HG03520 (cell line): ENCODE data around the gene ACY1.

Experiments used
- ATAC-seq: cut with Tn5 transposase; IDR thresholded peaks from one replicate; pipeline ENCODE4 v1.9.1; 2021; ENCODE audit warnings: mild to moderate bottlenecking, moderate library complexity; ENCODE audit not compliant: unreplicated experiment

The ACY1 gene

DNA sequence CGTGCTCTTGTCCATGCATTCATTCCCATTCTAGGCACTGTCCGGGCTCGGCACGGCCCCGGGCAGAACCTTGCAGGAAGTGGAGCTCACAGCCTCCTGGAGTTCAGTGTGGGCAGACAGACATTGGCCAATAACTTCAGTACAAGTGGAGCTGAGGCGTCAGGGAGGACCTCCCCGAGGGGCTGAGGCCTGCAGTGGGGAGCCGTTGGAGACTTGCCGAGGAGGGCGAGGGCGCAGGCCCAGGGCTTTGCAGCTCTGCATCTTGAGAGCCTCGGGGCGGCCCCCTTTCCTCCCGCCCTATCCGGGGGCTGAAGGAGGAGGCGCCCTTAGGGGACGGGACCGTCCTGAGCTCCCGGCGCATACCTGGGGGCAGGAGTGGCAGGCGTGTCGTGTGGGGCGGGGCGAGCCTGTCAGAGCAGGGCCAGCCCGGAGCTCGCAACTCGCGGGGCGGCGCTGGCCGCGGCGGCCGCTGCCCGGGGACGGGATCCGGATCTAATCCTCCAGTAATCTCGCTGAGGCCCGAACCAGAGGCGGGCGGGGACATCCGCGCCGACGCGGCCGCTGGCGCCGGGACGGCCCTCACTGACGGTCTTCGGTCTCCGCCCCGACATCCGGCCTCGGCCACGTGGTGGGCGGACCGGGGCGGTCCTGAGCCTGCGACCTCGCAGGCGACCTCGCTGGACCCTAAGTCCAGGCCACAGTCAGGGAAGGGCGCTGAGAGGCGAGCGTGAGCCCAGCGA lies at the start of gene ACY1:
Gene ACY1, plus strand, starts transcription at position 698 of the 740 bp plus-strand sequence. CDS start 530 bp downstream, outside the sequence.
- ATAC-seq = peak; percentile 65

DNA sequence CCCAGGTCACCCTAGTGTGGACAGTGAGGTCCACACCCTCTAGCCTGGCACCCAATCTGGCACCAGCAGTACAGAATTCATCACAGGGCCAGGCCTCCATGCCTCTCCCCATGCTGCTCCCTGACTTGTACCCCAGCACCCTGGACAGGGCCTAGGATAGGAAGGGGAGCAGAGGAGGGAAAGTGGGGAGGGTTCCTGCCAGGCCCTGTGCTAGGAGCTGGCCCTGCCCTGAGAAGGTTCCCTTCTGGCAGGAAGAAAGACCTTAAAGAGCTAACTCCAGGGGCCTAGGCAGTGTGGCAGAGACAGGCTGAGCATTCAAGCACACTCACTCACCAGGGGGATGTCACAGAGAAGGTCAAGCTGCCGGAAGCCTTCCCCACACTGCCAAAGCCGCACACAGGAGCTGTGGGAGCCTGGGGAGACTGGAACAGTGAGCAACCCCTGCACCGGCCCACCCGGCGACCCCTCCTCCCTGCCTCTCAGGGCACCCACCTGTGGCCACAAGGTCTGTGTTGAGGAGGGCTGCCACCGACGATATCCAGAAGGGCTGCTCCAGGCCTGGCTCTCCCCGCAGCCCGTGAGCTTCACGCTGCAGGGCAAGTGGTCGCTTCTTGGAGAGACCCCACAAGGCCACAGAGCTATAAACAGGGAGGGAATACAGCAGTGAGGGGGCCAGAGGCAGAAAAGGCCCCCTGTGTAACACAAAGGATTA lies 49.0 kb upstream of the ACY1 start:
- no peak for ATAC-seq

DNA sequence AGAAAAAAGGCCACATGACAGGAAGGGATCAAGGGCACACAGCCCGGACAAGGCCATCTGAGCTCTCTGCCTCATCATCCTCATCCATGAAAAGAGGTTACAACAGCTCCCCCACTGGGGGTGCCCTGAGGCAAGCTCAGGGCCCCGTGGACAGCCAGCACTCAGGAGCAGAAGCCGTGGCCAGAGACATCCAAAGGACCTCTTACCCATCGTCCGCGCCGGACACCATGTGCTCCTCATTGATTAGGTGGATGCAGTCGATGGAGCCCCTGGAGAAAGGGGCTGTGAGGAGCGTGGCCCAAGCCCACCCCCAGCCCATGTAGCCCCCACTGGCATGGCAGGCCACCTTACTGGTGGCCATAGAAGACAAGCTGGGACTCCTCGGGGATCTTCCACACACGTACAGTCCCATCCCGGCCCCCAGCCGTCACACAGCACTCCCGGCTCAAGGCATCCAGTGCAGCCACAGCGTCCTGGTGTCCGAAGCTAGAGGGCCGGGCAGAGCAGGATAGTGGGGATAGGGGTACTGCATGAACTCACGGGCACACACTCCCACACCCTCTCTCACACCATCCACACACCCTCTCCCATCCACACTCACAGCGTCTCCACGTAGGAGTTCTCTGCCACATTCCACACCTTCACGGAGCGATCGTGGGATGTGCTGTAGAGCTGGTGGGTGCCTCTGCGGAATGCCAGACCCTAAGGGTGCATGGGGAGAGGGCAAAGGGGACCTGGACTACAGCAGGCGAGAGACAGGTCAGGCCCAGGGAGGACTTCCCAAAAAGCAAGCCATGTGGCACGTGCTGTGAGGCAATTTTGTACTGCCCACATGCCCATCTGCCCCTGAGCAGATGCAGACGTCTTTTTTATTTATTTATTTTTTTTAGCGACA lies 48.1 kb upstream of the ACY1 start:
- no peak for ATAC-seq

DNA sequence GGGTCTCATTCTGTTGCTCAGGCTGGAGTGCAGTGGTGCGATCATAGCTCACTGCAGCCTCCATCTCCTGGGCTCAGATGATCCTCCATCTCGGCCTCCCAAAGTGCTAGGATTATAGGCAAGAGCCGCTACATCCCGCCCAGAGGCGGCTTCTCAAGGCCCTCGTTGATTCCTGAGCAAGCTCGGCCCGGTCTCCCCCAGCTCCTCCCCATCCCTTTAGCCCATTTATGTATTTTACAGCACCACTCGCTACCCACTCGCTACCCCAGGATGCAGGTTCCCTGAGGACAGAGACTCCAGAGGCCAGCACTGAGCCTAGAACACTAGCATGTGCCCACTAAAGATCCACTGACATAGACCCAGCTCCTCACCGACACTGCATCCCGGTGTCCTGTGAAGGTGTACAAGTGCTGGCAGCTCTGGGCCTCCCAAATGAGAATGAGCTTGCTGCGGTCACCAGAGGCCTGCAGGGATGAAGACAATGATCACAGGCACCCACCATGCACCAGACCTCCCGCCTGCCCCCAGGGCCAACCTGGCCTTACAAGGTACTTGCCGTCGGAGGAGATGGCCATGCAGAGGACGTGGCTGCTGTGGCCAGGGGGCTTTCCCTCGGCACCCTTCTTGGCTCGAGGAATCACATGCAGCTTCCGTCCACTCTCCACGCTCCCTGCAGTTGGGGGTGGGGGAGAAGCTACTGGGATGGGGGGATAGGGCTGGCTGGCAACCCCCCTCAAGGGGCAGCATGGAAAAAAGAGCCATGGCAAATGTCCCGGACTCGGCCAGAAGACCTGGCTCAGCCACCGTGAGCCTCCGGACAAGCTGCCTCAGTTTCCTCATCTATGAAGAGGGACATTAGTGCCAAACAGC lies 47.2 kb upstream of the ACY1 start:
- ATAC-seq = no peak

DNA sequence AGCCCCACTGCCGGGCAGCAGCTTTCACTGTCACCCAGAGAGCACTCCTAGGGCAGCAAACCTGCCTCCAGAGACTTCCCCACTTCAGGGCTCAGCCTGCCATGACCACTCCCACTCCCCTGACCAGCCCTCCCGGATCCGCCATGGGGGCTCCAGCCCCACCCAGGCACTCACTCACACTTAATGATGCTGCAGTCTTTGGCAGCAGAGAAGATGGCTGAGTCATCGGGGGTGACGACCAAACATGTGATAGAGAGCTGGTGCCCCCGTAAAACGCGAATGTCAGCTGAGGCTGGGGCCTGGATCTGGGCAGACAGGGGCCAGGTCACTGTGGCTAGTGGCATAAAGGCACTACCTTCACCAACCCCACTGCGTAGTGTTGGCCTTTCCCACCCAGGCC lies 46.3 kb upstream of the ACY1 start:
- no peak for ATAC-seq

DNA sequence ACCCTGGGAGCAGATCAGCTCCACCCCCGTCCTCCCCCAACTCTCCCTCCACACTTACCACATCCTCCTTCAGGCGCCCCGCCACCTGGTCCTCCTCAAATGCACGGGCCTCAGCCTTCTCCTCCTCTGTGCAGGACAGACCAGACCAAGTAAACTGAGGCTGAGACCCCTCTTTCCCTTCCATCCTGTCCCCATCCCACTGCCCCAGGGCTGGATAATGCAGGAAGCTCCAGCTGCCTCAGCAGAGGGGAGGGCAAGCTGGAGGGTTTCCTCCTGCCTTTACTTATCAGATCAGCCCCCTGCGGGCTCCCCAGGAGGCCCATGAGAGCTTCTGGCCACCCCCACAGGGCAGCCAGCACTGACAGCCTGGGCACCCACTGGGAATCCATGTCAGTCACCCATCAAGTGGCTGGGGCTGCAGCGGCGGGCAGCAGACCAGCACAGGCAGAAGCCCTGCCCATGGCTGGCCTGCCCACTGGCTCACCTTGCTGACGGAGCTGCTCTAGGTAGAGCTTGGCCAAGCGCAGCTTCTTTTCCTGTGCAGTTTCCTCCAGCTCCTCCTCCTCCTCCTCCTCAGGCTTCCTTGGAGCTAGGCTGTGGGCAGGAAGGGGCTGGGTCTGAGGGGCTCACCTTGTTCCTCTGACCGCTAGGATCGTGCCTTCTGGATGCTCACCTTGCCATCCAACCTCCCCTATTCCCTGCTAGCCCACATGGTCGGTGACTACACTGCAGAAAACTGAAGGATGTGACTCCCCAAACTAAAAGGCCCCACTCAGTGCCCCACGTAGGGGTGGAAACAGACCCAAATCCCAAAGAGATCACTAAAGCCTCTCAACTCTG lies 45.5 kb upstream of the ACY1 start:
- no peak for ATAC-seq

DNA sequence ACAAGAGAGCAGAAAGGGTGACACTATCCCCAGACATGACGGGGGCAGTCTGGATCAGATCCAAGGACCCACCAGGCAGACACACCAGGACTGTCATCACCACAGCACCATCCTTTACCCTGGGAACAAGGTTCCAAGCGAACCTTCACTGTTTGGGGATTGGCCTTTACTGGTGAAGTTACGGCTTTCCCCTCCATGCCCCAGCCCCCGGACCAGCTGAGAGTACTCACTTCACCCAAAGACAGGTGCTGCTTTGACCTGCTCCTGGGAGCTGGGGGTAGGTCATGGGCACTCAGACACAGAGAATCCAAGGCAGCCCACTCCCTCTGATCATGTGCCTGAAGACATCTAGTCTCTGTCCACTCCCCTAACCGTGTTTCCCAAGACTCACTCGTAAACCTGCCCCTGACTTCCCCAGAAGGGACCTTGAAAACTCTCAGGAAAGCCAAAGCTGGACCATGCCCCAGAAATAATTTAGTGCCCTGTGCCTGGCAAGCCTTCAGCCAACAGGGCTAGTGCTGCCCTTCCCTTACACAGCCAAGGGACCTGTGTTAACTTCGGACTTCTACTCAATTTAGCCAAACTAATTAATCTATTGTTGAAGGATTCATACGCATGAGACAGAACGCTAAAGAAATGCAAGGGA lies 44.4 kb upstream of the ACY1 start:
- no peak for ATAC-seq

DNA sequence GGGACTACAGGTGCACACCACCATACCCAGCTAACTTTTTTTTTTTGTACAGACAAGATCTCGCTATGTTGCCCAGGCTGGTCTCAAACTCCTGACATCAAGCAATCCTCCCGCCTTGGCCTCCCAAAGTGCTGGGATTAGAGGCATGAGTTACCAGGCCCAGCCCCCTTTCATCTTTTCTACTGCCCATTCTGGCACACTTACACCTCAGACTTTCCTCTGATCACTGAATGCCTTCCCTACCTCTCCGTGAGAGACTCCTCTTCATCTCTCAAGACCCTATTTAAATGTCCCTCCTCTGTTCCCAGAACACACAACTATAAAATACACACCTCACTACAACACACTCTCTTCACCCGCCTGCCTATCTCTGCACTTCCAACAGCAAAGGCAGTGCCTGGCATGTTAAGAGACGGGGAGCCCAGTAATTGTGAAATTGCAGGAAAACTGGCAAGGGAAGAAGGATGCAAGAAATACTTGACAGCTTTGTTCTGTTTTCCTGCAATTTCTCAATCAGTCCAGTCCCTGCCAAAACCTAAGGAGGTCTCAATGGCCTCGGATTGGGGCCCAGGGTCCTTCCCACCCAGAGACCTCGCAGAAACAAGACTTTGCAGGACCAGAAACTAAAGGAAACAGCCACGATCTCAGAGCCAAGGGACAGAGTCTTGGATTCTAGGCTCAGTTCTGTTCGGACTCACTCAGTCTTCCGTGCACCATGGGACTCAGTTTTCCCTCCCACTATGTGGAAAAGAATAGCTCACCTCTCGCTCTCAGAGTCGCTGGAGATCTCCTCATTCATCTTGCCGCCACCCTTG lies 42.5 kb upstream of the ACY1 start:
- ATAC-seq = no peak

DNA sequence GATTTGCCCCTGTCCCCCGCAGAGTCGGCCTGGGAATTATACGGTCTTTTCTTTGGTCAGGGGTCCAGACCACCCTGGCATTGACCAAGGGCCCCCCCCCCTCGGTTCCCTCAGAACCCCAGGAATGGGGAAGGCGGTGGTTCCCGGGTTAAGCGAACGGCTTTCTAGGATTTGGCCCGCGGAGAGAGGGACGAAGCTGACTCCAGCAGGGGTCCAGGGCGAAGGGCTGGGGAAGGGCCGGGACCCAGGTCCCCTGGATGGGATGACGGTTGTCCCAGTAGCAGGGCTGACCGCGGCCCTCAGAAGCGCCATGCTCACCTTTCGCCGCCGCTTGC lies 41.9 kb upstream of the ACY1 start:
- no peak for ATAC-seq

DNA sequence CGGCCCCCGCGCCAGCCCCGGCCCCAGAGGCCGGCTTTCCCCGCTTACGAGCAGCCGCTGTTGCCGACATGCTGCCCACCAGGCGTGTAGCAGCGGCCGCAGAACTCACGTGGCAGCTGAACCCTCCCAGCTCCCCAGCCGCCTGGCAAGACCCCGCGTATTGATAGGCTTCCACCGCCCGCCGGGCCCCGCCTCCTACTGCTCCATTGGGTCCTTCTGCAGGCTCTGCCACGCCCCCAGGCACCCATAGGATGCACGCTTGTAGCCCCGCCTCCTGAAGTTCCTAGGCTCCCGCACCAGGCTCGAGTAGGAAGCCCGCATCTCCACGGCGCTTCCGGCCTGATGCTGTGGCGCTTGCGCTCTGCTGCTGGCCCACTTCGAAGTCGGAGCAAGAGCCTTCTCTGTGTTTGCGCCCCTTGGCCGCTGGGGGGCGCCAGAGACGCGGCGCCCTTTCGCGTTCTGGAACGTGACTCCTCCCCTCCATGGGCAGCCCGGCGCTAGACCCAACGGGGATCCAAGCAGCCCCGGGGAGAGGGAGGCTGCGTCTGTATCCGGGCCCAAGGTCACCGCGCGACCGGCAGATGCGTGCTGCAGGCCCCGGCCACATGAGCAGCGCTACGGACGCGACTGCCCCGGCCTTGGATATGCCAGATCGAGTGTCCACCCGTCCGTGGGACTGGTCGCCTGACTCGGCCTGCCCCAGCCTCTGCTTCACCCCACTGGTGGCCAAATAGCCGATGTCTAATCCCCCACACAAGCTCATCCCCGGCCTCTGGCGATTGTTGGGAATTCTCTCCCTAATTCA lies 41.3 kb upstream of the ACY1 start, which contains the start of the genes PARP3 and RRP9:
Gene PARP3, plus strand, starts transcription at position 566 of the 805 bp plus-strand sequence. CDS start 993 bp downstream, outside the sequence.
Gene RRP9, minus strand, starts transcription at position 107 of the 805 bp plus-strand sequence. Its CDS starts 37 bp downstream, at position 70.
- peak; percentile 83 for ATAC-seq

DNA sequence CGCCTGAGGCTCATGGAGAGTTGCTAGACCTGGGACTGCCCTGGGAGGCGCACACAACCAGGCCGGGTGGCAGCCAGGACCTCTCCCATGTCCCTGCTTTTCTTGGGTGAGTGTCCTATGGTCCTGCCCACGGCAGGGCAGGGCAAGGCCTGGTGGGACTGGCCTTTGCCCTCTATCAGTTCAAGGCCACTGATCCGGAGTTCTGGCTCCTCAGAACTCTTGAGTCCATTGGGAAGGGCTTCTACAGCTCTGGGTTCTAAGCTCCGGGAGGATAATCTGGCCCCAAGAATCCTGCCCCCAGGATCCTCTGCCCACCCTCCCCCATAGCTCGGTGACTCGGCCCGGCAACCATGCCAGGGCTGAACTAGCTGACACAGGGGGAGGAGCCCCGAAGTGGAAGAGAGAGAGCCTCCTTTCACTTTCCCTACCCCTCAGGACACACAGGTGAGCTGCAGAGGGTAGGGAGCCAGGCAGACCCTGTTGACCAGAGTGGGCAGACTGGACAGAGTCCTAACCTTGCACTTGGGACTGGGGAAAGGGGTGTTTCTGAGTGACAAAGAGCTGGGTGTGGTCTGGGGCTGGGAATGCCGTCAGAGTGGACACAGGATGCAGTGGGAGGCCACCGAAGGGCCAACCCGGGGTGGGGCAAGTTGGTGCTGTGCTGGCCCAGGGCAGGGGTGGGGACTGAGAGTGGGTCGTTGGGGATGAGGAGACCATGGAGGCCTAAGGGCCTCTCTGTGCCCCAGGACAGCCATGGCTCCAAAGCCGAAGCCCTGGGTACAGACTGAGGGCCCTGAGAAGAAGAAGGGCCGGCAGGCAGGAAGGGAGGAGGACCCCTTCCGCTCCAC lies 40.5 kb upstream of the ACY1 start:
- peak; percentile 25 for ATAC-seq

DNA sequence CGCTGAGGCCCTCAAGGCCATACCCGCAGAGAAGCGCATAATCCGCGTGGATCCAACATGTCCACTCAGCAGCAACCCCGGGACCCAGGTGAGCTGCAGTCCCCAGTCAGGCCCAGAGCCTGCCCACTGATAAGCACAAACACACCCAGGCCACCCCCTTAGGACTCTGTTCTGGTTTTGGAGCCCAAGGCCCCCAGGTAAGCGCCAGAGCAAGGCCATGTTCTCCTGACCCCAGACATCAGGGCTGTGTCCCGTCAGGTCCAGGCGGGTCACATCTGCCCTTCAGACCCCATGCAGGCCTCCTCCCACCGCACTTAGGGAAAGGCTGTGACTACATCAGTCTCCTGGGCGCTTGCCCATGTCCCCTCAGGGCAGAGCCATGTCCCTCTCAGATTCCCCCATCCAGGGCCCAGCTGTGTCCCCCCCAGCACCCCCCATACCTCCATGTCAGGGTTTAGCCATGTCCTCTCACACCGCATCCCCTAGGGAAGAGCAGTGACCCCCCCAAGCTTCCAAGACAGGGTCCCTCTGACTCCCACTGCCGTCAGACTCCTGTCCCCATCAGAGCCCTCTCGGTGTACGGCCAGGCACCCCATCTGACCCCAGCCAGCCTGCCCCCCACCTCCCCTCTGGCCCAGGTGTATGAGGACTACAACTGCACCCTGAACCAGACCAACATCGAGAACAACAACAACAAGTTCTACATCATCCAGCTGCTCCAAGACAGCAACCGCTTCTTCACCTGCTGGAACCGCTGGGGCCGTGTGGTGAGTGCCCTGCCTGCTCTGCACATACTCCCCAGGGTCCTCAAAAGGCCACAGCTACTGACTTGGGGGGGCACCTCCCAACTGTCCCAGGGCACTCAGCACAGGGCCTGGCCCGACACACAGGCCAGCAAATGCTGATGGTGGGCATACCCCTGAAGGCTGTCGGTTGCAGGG lies 39.6 kb upstream of the ACY1 start:
- ATAC-seq = no peak

DNA sequence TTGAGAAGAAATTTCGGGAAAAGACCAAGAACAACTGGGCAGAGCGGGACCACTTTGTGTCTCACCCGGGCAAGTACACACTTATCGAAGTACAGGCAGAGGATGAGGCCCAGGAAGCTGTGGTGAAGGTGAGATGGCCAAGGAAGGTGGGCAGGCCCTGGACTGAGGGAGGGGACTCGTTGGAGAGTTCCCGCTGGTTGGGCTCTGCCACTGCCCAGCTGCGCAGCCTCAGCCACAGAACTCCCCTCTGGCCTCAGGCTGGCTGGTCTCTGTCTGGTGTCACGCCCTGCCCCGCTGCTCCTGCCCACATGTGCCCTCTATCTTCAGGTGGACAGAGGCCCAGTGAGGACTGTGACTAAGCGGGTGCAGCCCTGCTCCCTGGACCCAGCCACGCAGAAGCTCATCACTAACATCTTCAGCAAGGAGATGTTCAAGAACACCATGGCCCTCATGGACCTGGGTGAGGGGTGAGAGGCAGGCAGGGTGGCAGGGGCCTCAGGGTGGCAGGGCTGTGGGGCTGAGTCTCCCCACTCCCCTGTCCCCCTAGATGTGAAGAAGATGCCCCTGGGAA lies 38.8 kb upstream of the ACY1 start:
- no peak for ATAC-seq

DNA sequence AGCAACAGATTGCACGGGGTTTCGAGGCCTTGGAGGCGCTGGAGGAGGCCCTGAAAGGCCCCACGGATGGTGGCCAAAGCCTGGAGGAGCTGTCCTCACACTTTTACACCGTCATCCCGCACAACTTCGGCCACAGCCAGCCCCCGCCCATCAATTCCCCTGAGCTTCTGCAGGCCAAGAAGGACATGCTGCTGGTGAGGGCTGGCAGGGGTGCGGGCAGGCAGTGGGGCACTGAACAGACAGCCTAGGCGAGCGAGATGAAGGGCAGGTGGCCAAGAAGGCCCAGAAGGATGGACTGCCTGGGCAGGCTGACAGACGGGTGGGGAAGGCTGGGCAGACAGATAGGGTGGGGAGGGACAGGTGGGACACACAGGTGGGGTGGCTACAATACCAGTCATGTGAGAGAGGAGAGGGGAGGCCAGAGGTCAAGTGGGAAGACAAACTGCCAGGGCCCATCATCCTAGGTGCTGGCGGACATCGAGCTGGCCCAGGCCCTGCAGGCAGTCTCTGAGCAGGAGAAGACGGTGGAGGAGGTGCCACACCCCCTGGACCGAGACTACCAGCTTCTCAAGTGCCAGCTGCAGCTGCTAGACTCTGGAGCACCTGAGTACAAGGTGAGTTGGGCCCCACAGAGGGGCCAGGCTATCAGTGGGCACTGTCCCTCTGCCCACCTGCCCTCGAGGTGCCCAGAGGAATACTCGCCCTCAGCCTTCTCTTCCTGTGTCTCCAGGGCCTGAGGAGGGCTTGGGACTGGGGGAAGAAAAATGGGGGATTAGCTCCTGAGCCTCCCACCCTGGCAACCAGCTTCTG lies 38.1 kb upstream of the ACY1 start:
- no peak for ATAC-seq
